Epithelial cell of proximal tubule (primary cell): ENCODE data around the gene CYP3A5. TPM values are rescaled to one million over a fixed set of nuclear protein-coding genes. Genes with fewer than 3 reads are reported as not detected.
A peak's percentile ranks its signal among the peaks of the same experiment; 100 is the strongest.

ENCODE experiments used
- DNase-seq: peaks from one replicate; pipeline ENCODE4 v3.0.0-alpha.2; 2011; ENCODE audit warnings: low read depth
- H3K4me3 ChIP-seq: 2 replicates; pipeline ENCODE4 v1.5.1; 2011; ENCODE audit warnings: low read depth, mild to moderate bottlenecking, low read length
- CTCF ChIP-seq: conservative IDR thresholded peaks from 2 replicates; pipeline ENCODE4 v1.5.1; 2012; ENCODE audit warnings: low read depth, mild to moderate bottlenecking, low read length
- total RNA-seq: library from RNA; depleted of rRNA; stranded (reverse); fragments of >200 nt; gene quantifications from 2 replicates; pipeline ENCODE4 v1.2.3, GENCODE V29; 2015

The CYP3A5 gene
- total RNA-seq, 1 donor from 2014 or later = 0.75 TPM

GRCh38 chr7:99677013-99677647 lies 2.7 kb downstream of the CYP3A5 start:
- H3K4me3 ChIP-seq = peak overlapping the region; percentile 57
- no peak for TF ChIP-seq CTCF
- DNase-seq = no peak

GRCh38 chr7:99674995-99675742 lies 4.6 kb downstream of the CYP3A5 start:
- no peak for DNase-seq
- H3K4me3 ChIP-seq = no peak overlapping the region
- TF ChIP-seq CTCF = no peak

GRCh38 chr7:99672573-99672972 lies 7.2 kb downstream of the CYP3A5 start:
- H3K4me3 ChIP-seq = no peak overlapping the region
- TF ChIP-seq CTCF = no peak
- DNase-seq = no peak

- DNase-seq = no peak
- H3K4me3 ChIP-seq = no peak overlapping the region
- no peak for TF ChIP-seq CTCF
Observed at GRCh38 chr7:99669782-99670181, 10.0 kb downstream of the CYP3A5 start.

GRCh38 chr7:99668541-99668940 lies 11.3 kb downstream of the CYP3A5 start:
- no peak overlapping the region for H3K4me3 ChIP-seq
- no peak for DNase-seq
- TF ChIP-seq CTCF = no peak

- no peak overlapping the region for H3K4me3 ChIP-seq
- TF ChIP-seq CTCF = no peak
- no peak for DNase-seq
Observed at GRCh38 chr7:99667179-99667578, 12.6 kb downstream of the CYP3A5 start.

- H3K4me3 ChIP-seq = no peak overlapping the region
- no peak for DNase-seq
- no peak for TF ChIP-seq CTCF
Observed at GRCh38 chr7:99666013-99666395, 13.8 kb downstream of the CYP3A5 start.
